ENCODE measurements around the gene ZNF560.
A peak's percentile ranks its signal among the peaks of the same experiment; 100 is the strongest.

DNA sequence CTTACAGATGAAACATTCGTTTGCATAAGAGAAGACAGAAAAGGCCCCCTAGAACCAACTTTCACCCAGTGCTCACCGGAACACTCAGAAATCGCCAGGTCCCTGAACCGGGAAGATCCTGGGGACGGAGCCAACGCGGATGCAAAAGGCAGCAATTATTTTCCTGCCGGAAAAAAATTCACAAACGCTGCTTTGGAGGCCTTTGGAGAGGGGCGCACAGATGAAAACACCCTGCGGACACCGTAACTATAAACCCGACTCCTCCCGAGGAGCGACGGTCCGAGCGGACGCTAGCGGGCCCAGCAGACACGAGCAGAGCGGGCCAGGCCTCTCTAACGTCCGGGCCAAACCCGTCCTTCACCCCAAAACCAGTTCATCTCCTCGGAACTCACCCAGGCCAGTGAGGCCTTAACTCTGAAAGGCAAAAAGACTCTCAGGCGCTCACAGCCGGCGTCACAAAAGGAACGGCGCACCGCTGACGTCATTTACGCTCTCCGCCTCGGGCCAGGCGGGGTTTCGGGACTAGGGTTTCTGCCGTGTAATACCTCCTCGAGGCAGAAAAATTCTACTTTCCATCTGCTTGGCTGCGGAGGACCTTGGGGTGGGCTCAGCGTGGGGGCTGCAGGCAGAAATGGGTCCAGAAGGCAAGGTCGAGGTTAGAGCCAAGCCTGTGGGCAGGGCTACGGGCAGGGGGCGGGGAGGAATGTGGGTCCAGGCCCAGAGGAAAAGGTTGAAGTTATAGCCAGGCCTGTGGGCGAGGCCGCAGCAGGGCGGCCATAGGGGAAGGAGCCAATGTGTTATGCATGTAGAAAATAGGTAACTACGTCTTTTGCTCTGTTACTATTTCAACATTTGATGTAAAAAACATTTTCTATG lies 40.0 kb upstream of the ZNF560 start, which contains the start of gene ZNF426:
- TF ChIP-seq POLR2A (IDR thresholded peaks at IDR 0.05) (peak in 1 of 2 donors; percentile 5), EP300 (IDR thresholded peaks at IDR 0.05) (no peak), CTCF (IDR thresholded peaks at IDR 0.05) (no peak)
